Esophagus squamous epithelium (tissue), 5 donors: ENCODE data around the gene SULT6B1. TPM values are rescaled to one million over a fixed set of nuclear protein-coding genes. Genes with fewer than 3 reads are reported as not detected.

Experiments
- DNase-seq: peaks from one replicate; lab custom pipeline; 2025; lab: John Stamatoyannopoulos, UW
- H3K27ac ChIP-seq, 4 donors: fragments of 200-600 bp; sonication (generic); one replicate each; pipeline ENCODE4 v1.5.1; 2016 to 2019; ENCODE audit warnings: mild to moderate bottlenecking in 1 of 4
- H3K27me3 ChIP-seq, 4 donors: fragments of 200-600 bp; sonication (generic); 1 replicate in 3 of 4; 2 replicates in 1 of 4; pipeline versions ENCODE4 v1.5.1 to v1.6.0; 2017 to 2021; ENCODE audit warnings: antibody characterized with exemption in 1 of 4
- H3K36me3 ChIP-seq, 3 donors: fragments of 200-600 bp; sonication (generic); one replicate each; pipeline ENCODE4 v1.5.1; 2016 to 2019
- H3K4me1 ChIP-seq, 3 donors: fragments of 200-600 bp; sonication (generic); one replicate each; pipeline ENCODE4 v1.5.1; 2017 to 2019
- H3K4me3 ChIP-seq, 4 donors: fragments of 200-600 bp; sonication (generic); 1 replicate in 3 of 4; 2 replicates in 1 of 4; pipeline ENCODE4 v1.5.1; 2016 to 2019; ENCODE audit warnings: mild to moderate bottlenecking in 2 of 4, moderate library complexity in 1 of 4
- H3K9me3 ChIP-seq, 3 donors: fragments of 200-600 bp; sonication (generic); one replicate each; pipeline ENCODE4 v1.5.1; 2016 to 2019
- CTCF ChIP-seq, 6 experiments: fragments of 450-650 bp in 4 of 6; fragments of 200-600 bp in 2 of 6; sonication (generic) in 2 of 6; IDR thresholded peaks; one replicate each; pipeline ENCODE4 v1.5.1; 2016 to 2019; ENCODE audit warnings: antibody characterized with exemption in 6 of 6, mild to moderate bottlenecking in 4 of 6, moderate library complexity in 4 of 6
- POLR2A ChIP-seq, 4 donors: fragments of 450-650 bp; IDR thresholded peaks; one replicate each; pipeline ENCODE4 v1.6.1; 2017; ENCODE audit warnings: antibody characterized with exemption in 4 of 4, mild to moderate bottlenecking in 4 of 4, moderate library complexity in 3 of 4
- WGBS, 2 donors: methylation state at CpG; one replicate each; pipeline ENCODE4 v1.1.5; 2018; 5-methylcytosine and 5-hydroxymethylcytosine counted together
- intact Hi-C: fragments of 100-400 bp; cut with DNase I; formaldehyde crosslinking; loops from one replicate; pipeline ENCODE4 v1.15.0; 2022
- total RNA-seq, 4 donors: library from RNA; depleted of rRNA; stranded (reverse); fragments of >200 nt; gene quantifications; one replicate each; pipeline ENCODE4 v1.1.0, GENCODE V29; 2016
- donor health status: DM: yes; HTN: yes; CAD: no.

The SULT6B1 gene
- total RNA-seq, 4 donors from 2014 or later = not detected

- Histone ChIP-seq H3K27ac (peak overlapping the region in 1 of 4 donors; percentile 6), H3K9me3 (no peaks in the 10 kb centered on the region), H3K36me3 (no peaks in the 10 kb centered on the region), H3K27me3 (no peaks in the 10 kb centered on the region), H3K4me1 (peaks cover 0 to 11% (median 0%) of the 10 kb centered on the region in 3 donors), H3K4me3 (no peak overlapping the region)
- no peak for DNase-seq
- TF ChIP-seq CTCF (IDR thresholded peaks at IDR 0.05) (no peak), POLR2A (IDR thresholded peaks at IDR 0.05) (no peak)
- intact Hi-C loops = no loop called here
- 23 to 32% methylated on average over 4 of the region's 4 CpGs for WGBS, 2 donors
Measured at GRCh38 chr2:37180006-37180639, 8.3 kb downstream of the SULT6B1 start.

DNA sequence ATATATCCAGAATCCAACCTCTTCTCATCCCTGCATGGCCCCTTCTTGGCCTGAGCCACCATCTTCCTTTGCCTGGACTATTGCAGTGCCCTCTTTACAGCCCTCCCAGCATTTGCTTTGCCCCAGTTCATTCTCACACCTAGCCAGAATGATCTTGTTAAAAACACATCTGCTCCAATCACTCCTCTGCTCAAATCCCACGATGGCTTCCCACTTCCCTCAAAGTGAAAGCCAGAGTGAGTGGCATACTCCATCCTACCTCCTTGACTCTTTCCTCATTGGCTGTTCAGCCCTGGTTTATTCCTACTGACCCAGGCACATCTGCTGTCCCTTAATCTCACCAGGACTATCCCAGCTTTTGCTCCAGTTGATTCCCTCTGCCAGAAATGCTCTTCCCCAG, 14.7 kb downstream of the SULT6B1 start:
- Histone ChIP-seq H3K9me3 (no peaks in the 10 kb centered on the region), H3K4me1 (no peaks in the 10 kb centered on the region), H3K27me3 (no peaks in the 10 kb centered on the region), H3K36me3 (no peaks in the 10 kb centered on the region), H3K27ac (no peak overlapping the region), H3K4me3 (no peak overlapping the region)
- intact Hi-C loops = no loop called here
- 84 to 93% methylated on average over 1 of the region's 1 CpG for WGBS, 2 donors
- no peak for DNase-seq
- TF ChIP-seq CTCF (IDR thresholded peaks at IDR 0.05) (no peak), POLR2A (IDR thresholded peaks at IDR 0.05) (no peak)

DNA sequence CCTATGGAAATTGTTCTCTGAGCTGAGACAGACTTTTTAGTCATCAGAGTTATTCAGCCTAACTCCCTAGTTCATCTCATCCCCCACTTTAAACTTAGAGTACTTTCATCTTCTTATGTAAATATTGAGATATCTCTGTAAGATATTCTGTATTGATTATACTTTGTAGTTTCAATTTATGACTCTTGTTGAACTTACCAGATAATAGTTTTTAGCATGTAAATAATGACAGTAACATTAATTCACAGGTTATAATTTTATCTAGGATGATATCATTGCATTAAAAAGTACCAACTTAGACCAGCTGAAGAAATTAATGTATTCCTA, 16.9 kb downstream of the SULT6B1 start:
- intact Hi-C loops = no loop called here
- Histone ChIP-seq H3K36me3 (no peaks in the 10 kb centered on the region), H3K27ac (no peak overlapping the region), H3K27me3 (no peaks in the 10 kb centered on the region), H3K4me1 (peaks cover 0 to 9% (median 0%) of the 10 kb centered on the region in 3 donors), H3K4me3 (no peak overlapping the region), H3K9me3 (no peaks in the 10 kb centered on the region)
- TF ChIP-seq CTCF (IDR thresholded peaks at IDR 0.05) = no peak
- no peak for TF ChIP-seq POLR2A (IDR thresholded peaks at IDR 0.05)
- no peak for DNase-seq

DNA sequence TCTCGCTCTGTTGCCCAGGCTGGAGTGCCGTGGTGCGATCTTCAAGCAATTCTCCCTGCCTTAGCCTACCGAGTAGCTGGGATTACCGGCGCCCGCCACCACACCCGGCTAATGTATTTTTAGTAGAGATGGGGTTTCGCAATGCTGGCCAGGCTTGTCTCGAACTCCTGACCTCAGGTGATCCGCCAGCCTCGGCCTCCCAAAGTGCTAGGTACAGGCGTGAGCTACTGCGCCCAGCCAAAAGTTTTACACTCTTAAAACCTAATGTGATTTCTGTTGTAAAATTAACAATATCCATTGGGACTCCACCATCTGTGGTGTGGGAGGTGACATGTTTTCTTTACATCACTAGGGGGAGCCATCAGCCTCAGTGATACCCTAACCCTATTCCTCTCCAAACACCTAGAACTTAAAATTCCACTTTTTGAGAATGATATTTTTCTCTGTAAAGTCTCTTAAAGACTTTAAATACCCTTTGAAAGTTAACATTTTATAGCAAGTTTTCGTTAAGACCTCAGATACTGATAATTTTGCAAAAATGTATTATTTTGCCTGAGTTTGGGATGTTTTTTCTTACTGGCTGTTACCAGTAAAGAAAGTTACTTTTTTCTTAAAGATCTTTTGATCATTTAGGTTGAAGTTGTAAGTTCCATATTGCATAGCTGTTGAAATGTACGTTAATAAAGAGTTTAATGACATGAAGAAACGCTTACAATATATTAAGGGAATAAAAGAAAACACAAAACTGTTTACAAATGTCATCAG, 20.1 kb downstream of the SULT6B1 start:
- Histone ChIP-seq H3K4me1 (peaks cover 0 to 9% (median 0%) of the 10 kb centered on the region in 3 donors), H3K27ac (peak overlapping the region in 3 of 4 donors; percentile 25 to 60 (median 35)), H3K27me3 (no peaks in the 10 kb centered on the region), H3K9me3 (peaks cover 0 to 15% (median 11%) of the 10 kb centered on the region in 3 donors), H3K36me3 (no peaks in the 10 kb centered on the region), H3K4me3 (peak overlapping the region in 1 of 4 donors; percentile 8)
- TF ChIP-seq POLR2A (IDR thresholded peaks at IDR 0.05) (no peak), CTCF (IDR thresholded peaks at IDR 0.05) (peak; percentile 37 to 66 (median 62))
- WGBS, 2 donors = 29 to 38% methylated on average over 17 of the region's 17 CpGs
- no peak for DNase-seq
- intact Hi-C loops = no loop called here

DNA sequence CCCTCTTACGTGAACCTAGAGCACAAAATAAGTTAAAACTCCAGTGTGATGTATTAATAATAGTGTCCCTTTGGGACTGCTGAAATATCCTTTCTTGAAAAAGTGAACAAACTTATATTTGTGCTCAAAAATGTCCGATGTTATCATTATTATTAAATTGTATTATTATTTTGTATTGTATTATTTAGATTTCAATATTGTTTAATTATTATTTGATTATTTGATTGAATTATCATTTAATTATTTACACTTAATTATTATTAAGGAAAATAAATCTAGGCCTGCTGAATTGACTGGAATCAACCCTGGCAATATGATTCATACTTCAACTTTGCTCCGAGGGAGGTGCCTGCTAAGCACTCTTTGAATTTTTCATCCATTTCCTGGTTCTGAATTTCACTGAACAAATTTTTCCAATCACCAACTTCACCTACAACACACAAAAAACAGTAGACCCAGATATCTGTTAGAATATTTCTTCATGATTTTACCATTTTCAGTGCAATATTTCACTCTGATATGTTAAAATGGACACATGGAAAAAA, 20.8 kb downstream of the SULT6B1 start:
- H3K4me1 ChIP-seq = peaks cover 0 to 9% (median 0%) of the 10 kb centered on the region in 3 donors
- DNase-seq = no peak
- H3K4me3 ChIP-seq = peak overlapping the region in 1 of 4 donors; percentile 8
- no peaks in the 10 kb centered on the region for H3K36me3 ChIP-seq
- H3K27me3 ChIP-seq = no peaks in the 10 kb centered on the region
- TF ChIP-seq CTCF (IDR thresholded peaks at IDR 0.05) (no peak), POLR2A (IDR thresholded peaks at IDR 0.05) (no peak)
- 71 to 75% methylated on average over 3 of the region's 3 CpGs for WGBS, 2 donors
- H3K27ac ChIP-seq = peak overlapping the region in 3 of 4 donors; percentile 25 to 60 (median 35)
- H3K9me3 ChIP-seq = peaks cover 0 to 16% (median 11%) of the 10 kb centered on the region in 3 donors
- intact Hi-C loops = no loop called here
